ENCODE data around the gene PRR13. TPM values are rescaled to one million over a fixed set of nuclear protein-coding genes. Genes with fewer than 3 reads are reported as not detected.
A peak's percentile ranks its signal among the peaks of the same experiment; 100 is the strongest.

PRR13 gene
- total and polyA plus RNA-seq, 2 experiments from 2014 or later: 150 to 457 TPM

DNA sequence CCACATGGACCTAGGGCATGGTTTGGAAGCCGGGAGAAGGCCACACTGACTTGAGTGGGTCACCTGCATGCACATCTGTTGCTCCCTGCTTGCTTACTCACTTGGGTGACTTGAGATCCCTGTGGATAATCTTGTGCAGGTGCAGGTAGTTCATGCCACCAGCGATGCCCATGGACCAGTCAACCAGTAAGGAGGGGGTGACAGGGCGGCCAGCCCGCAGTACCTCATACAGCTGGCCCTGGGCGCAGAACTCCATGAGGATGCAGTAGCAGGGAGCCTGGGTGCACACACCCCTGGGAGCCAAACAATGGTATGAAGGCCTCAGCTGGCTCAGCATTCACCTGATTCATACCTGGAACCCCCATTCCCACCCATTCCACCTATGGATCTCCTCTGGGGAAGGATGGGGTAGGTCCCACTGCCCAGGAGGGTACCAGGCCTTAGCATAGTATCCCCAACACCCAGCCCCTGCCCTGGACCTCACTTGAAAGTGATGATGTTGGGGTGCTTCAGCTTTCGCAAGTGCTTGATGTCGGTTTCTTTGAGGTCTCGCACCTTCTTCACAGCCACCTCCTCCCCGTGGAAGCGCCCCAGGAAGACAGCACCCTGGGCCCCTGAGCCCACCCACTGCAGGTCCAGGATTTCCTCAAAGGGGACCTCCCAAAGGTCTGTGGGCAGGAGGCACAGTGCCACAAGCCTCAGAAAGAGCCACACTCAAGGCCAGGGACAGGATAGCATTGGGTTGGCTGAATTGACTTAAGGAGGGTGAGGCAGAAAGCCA, 44.6 kb downstream of the PRR13 start:
- Histone ChIP-seq H4K20me1 (ENCODE audit: insufficient read depth, poor library complexity, severe bottlenecking) (peaks cover 9% of the 10 kb centered on the region), H3K27me3 (no peaks in the 10 kb centered on the region), H3K4me2 (no peak overlapping the region), H3K79me2 (peaks cover 22% of the 10 kb centered on the region), H3K36me3 (replicated peaks; ENCODE audit: insufficient read depth, low read depth) (no peaks in the 10 kb centered on the region), H2AFZ (no peak overlapping the region), H3K9me3 (ENCODE audit: low read depth) (no peaks in the 10 kb centered on the region), H3K27ac (no peak overlapping the region), H3K9me2 (replicated peaks; ENCODE audit: insufficient read depth) (no peaks in the 10 kb centered on the region), H3K4me1 (ENCODE audit: insufficient read depth) (no peaks in the 10 kb centered on the region), H3K4me3 (no peak overlapping the region)
- WGBS (ENCODE audit: low lambda C conversion rate, missing lambda C conversion rate): 91% methylated on average over 10 of the region's 10 CpGs
- TF ChIP-seq EZH2phosphoT487 (IDR thresholded peaks at IDR 0.05; ENCODE audit: low read depth, severe bottlenecking, unreplicated experiment) (no peak), EZH2 (IDR thresholded peaks at IDR 0.05; ENCODE audit: borderline replicate concordance) (no peak)
- DNase-seq (ENCODE audit: low spot score): no peak

DNA sequence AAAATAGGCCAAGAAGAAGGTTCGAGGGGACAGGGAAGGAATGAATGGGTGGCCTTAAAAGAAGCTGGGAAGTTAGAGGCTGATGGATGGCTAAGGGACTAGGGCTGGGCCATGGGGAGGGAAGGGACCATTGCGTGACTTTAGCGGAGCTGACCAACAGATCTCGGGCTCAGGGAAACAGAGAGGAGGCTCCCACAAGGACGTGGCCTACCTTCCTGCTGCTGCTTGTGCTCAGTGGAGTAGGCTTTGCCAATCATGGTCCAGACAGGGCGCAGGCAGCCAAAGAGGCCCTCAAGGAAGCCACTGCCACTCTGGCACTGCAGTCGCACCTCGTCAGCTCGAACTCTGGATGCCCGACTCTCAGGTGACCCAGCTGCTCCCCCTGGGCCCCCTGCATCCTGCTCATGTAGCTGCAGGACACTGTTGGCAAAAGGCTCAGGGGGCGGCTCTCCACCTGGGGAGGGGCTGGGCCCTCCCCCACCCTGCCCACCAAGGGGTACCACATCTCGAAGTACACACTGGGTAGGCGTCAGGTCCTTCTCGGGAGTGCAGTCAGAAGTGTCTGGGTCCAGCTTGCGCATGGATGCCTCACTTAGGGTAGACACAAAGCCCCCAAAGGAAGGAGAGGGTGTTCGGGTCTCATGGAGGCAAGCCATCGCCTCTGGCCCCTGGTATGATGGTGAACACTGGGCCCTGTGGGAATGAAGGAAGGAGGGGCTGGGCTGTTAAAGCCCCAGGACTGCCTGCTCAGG, 45.4 kb downstream of the PRR13 start:
- H3K4me2 ChIP-seq: no peak overlapping the region
- no peaks in the 10 kb centered on the region for H3K4me1 ChIP-seq (ENCODE audit: insufficient read depth)
- no peaks in the 10 kb centered on the region for H3K27me3 ChIP-seq
- no peaks in the 10 kb centered on the region for H3K9me3 ChIP-seq (ENCODE audit: low read depth)
- H3K27ac ChIP-seq: no peak overlapping the region
- no peaks in the 10 kb centered on the region for H3K9me2 ChIP-seq (replicated peaks; ENCODE audit: insufficient read depth)
- no peak overlapping the region for H3K4me3 ChIP-seq
- no peaks in the 10 kb centered on the region for H3K36me3 ChIP-seq (replicated peaks; ENCODE audit: insufficient read depth, low read depth)
- no peak for DNase-seq (ENCODE audit: low spot score)
- peaks cover 5% of the 10 kb centered on the region for H4K20me1 ChIP-seq (ENCODE audit: insufficient read depth, poor library complexity, severe bottlenecking)
- peaks cover 29% of the 10 kb centered on the region for H3K79me2 ChIP-seq
- no peak overlapping the region for H2AFZ ChIP-seq
- TF ChIP-seq EZH2 (IDR thresholded peaks at IDR 0.05; ENCODE audit: borderline replicate concordance) (no peak), EZH2phosphoT487 (IDR thresholded peaks at IDR 0.05; ENCODE audit: low read depth, severe bottlenecking, unreplicated experiment) (no peak)
- TF ChIP-seq, protein P1, sequence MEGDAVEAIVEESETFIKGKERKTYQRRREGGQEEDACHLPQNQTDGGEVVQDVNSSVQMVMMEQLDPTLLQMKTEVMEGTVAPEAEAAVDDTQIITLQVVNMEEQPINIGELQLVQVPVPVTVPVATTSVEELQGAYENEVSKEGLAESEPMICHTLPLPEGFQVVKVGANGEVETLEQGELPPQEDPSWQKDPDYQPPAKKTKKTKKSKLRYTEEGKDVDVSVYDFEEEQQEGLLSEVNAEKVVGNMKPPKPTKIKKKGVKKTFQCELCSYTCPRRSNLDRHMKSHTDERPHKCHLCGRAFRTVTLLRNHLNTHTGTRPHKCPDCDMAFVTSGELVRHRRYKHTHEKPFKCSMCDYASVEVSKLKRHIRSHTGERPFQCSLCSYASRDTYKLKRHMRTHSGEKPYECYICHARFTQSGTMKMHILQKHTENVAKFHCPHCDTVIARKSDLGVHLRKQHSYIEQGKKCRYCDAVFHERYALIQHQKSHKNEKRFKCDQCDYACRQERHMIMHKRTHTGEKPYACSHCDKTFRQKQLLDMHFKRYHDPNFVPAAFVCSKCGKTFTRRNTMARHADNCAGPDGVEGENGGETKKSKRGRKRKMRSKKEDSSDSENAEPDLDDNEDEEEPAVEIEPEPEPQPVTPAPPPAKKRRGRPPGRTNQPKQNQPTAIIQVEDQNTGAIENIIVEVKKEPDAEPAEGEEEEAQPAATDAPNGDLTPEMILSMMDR (IDR thresholded peaks at IDR 0.05; ENCODE audit: poor library complexity): no peak
- WGBS (ENCODE audit: low lambda C conversion rate, missing lambda C conversion rate): 89% methylated on average over 13 of the region's 17 CpGs

DNA sequence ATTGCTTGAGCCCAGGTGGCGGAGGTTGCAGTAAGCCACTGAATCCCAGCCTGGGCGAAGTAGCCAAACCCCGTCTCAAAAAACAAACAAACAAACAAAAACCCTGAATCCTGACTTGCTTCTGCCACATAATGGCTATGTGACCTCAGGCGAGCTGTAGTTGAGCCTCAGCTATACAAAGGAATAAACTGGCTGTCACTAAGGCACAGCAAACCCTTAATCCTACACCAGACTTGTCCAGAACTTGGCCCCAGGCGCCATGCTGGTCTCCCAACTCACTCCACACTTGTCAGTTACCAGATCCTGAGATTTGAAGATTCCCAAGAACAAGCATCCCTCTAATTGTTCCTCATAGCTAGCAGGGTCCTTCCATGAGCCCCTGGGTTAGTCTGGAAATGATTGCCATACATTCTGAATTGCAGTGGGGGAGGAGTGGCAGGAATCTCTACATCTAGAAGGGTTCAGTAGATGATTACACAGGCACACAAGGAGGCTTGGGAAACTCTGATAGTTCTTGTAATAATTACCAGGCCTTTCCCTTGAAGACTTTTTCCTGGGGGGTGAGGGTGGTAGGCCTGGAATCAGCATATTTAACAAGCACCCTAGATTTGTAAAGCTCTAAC, 47.8 kb downstream of the PRR13 start:
- no peak overlapping the region for H3K4me2 ChIP-seq
- H3K9me3 ChIP-seq (ENCODE audit: low read depth): no peaks in the 10 kb centered on the region
- H3K4me1 ChIP-seq (ENCODE audit: insufficient read depth): peaks cover 18% of the 10 kb centered on the region
- H3K79me2 ChIP-seq: peaks cover 38% of the 10 kb centered on the region
- no peaks in the 10 kb centered on the region for H3K9me2 ChIP-seq (replicated peaks; ENCODE audit: insufficient read depth)
- H3K27me3 ChIP-seq: no peaks in the 10 kb centered on the region
- H3K27ac ChIP-seq: no peak overlapping the region
- no peaks in the 10 kb centered on the region for H4K20me1 ChIP-seq (ENCODE audit: insufficient read depth, poor library complexity, severe bottlenecking)
- DNase-seq (ENCODE audit: low spot score): no peak
- 71% methylated on average over 5 of the region's 5 CpGs for WGBS (ENCODE audit: low lambda C conversion rate, missing lambda C conversion rate)
- TF ChIP-seq EZH2 (IDR thresholded peaks at IDR 0.05; ENCODE audit: borderline replicate concordance): no peak
- no peak overlapping the region for H2AFZ ChIP-seq
- no peaks in the 10 kb centered on the region for H3K36me3 ChIP-seq (replicated peaks; ENCODE audit: insufficient read depth, low read depth)
- no peak overlapping the region for H3K4me3 ChIP-seq

DNA sequence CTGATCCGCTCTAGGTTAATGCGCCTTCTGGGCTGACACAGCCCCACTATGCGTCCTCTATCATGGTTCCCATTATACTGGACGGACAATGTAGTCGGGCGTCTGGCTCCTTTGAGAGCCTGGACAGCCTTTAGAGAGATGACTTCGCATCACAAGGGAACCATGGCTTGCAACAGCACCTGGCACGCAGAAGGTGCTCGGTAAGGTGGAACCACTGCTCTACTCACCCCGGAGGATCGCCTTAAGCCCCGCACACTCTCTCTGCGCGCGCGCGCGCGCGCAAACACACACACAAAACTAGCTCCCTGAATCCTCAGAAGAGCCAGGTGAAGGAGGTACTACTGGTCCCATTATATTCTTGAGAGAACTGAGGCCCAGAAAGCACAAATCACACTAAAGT, 50.7 kb downstream of the PRR13 start:
- Histone ChIP-seq H3K27ac (peak overlapping the region; percentile 91), H3K79me2 (peaks cover 49% of the 10 kb centered on the region), H3K4me2 (peak overlapping the region; percentile 88), H4K20me1 (ENCODE audit: insufficient read depth, poor library complexity, severe bottlenecking) (no peaks in the 10 kb centered on the region), H2AFZ (peak overlapping the region; percentile 34), H3K9me3 (ENCODE audit: low read depth) (no peaks in the 10 kb centered on the region), H3K36me3 (replicated peaks; ENCODE audit: insufficient read depth, low read depth) (no peaks in the 10 kb centered on the region), H3K9me2 (replicated peaks; ENCODE audit: insufficient read depth) (no peaks in the 10 kb centered on the region), H3K4me1 (ENCODE audit: insufficient read depth) (peaks cover 30% of the 10 kb centered on the region), H3K4me3 (peak overlapping the region; percentile 45), H3K27me3 (no peaks in the 10 kb centered on the region)
- no peak for TF ChIP-seq EZH2phosphoT487 (IDR thresholded peaks at IDR 0.05; ENCODE audit: low read depth, severe bottlenecking, unreplicated experiment)
- TF ChIP-seq, protein P1 (IDR thresholded peaks at IDR 0.05; ENCODE audit: poor library complexity): no peak
- no peak for TF ChIP-seq EZH2 (IDR thresholded peaks at IDR 0.05; ENCODE audit: borderline replicate concordance)
- no peak for DNase-seq (ENCODE audit: low spot score)
- 40% methylated on average over 20 of the region's 20 CpGs for WGBS (ENCODE audit: low lambda C conversion rate, missing lambda C conversion rate)
